Activated CD4-positive, alpha-beta memory T cell treated with anti-CD3 and anti-CD28 coated beads, Interleukin-2, amount 10 ng/mL, durations not matched to agents 7 days and 5 days (primary cell): Measurements from ENCODE around the gene RPS6KB2. TPM values are rescaled to one million over a fixed set of nuclear protein-coding genes. Genes with fewer than 3 reads are reported as not detected.
"Not testable (repeated sequence)": the region's sequence is repeated elsewhere in the genome, so short reads cannot be mapped to it uniquely, and the experiment has no call there.

ENCODE experiments used
- CTCF ChIA-PET: fragments of 350-600 bp; sonication (Branson Sonifier 250); formaldehyde crosslinking; loops from one replicate; lab custom pipeline; 2021; ENCODE audit warnings: antibody characterized with exemption, inconsistent platforms; lab: Charles Lee
- POLR2A ChIA-PET: fragments of 350-600 bp; sonication (Branson Sonifier 250); formaldehyde crosslinking; loops from one replicate; lab custom pipeline; 2021; ENCODE audit warnings: antibody characterized with exemption; lab: Charles Lee
- DNase-seq: peaks from one replicate; pipeline ENCODE4 v3.0.0-alpha.2; 2020
- H3K27ac Mint-ChIP-seq: one replicate; pipeline ENCODE4 v1.8.0; 2021; ENCODE audit warnings: mild to moderate bottlenecking, mixed read lengths
- H3K27me3 Mint-ChIP-seq: one replicate; pipeline ENCODE4 v1.8.0; 2021; ENCODE audit warnings: mixed read lengths
- H3K36me3 Mint-ChIP-seq: one replicate; pipeline ENCODE4 v1.8.0; 2021; ENCODE audit warnings: low read depth, mixed read lengths
- H3K4me1 Mint-ChIP-seq: one replicate; pipeline ENCODE4 v1.8.0; 2021; ENCODE audit warnings: mixed read lengths
- H3K4me3 Mint-ChIP-seq: one replicate; pipeline ENCODE4 v1.8.0; 2021; ENCODE audit warnings: mild to moderate bottlenecking, mixed read lengths
- H3K9me3 Mint-ChIP-seq: one replicate; pipeline ENCODE4 v1.8.0; 2021; ENCODE audit warnings: mixed read lengths
- total RNA-seq, 2 experiments: library from RNA; stranded (reverse); gene quantifications; one replicate each; pipeline ENCODE4 v1.2.3, GENCODE V29; 2021

Gene RPS6KB2
- total RNA-seq, 2 experiments from 2014 or later: 56.9 to 57.1 TPM

DNA sequence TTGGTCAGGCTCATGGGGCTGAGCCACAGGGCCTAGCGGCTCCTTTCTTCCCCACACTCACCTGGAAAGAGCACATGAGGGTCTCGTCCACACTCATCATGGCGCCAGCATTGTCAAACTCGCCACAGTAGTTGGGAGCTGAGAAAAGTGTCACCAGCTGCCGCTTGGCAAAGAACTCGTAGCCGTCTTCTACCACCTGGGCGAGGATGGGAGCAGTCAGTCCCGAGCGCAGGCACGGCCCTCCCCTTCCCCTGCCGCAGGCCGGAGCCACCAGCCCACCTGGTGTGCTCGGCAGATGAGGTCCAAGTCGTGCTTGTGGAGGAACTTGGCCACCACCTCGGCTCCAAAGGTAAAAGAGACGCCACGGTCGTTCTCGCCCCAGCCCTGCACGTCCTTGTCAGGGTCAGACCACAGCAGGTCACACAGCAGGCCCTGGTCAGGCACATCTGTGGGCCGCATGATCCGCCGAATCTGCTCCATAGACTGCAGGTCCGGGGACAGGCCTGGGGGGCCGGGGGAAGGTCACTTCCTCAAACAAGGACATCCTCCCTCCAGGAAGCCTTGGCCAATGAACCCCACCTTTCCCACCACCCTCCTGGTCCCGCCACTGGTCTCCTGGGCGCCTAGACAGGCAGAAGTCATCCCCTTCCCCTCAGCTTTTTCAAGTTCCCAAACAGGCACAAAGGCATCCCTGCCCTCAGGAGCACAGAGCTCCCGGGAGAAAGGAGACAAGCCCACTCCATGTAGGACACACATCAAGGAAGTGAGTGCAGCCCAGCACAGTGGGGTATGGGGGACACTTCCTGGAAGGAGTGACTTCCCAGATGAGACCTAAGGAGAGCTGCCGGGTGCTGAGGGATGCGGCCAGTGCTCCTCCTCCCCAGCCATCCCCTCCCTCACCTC lies 29.4 kb upstream of the RPS6KB2 start:
- ChIA-PET POLR2A (interaction anchor here (1.9 to 10.7 kb wide), 3 partner anchors 7 to 36 kb away, joined by 8 to 361 read pairs (median 97); partner anchors contain the start of genes PTPRCAP, RAD9A and RPS6KB2), CTCF (interaction anchor here (0.9 to 3.5 kb wide), 3 partner anchors 7 to 47 kb away, joined by 3 to 24 read pairs (median 4); partner anchors contain the start of gene RAD9A)
- no peak for DNase-seq
- Mint-ChIP-seq H3K27me3 (no peaks in the 10 kb centered on the region), H3K27ac (peak overlapping the region; percentile 53), H3K36me3 (peaks cover 53% of the 10 kb centered on the region), H3K9me3 (no peaks in the 10 kb centered on the region), H3K4me3 (peak overlapping the region; percentile 37), H3K4me1 (peaks cover 67% of the 10 kb centered on the region)

DNA sequence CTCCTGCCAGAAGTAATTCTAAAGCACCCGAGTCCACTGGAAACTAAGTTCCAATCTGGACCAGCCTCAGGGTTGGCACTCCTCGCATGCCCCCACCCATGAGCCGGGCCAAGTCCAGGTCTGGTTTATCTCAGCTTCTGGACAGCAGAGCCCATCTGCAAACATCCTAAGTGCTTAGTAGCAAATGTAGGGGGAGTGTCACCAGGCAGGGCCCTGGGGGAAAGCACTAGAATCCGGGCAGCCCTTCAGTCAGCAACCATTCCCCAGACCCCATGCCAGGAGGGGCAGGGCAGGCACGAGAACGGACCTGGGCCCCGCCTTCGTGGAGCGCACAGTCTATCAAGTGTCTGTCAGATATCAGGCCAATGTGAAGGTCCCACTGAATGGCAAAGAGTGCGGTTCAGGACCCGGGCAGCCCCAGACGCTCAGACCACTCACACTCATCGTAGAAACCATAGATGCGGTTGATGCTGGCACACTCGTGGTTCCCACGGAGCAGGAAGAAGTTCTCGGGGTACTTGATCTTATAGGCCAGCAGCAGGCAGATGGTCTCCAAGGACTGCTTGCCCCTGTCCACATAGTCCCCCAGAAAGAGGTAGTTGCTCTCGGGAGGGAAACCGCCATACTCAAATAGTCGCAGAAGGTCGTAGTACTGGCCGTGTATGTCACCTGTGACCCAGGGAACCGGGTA lies 27.9 kb upstream of the RPS6KB2 start:
- Mint-ChIP-seq H3K27me3 (no peaks in the 10 kb centered on the region), H3K36me3 (peaks cover 59% of the 10 kb centered on the region), H3K4me3 (peak overlapping the region; percentile 87), H3K27ac (peak overlapping the region; percentile 77), H3K9me3 (no peaks in the 10 kb centered on the region), H3K4me1 (peaks cover 66% of the 10 kb centered on the region)
- ChIA-PET CTCF (interaction anchor here (0.9 to 6.4 kb wide), 10 partner anchors 8 to 123 kb away, joined by 4 to 67 read pairs (median 12); partner anchors contain the start of genes PITPNM1, POLD4, PTPRCAP and RAD9A), POLR2A (interaction anchor here (0.6 to 10.7 kb wide), 18 partner anchors 9 to 214 kb away, joined by 3 to 361 read pairs (median 10); partner anchors contain the start of genes AIP, CARNS1, CDK2AP2 and POLD4)
- no peak for DNase-seq

DNA sequence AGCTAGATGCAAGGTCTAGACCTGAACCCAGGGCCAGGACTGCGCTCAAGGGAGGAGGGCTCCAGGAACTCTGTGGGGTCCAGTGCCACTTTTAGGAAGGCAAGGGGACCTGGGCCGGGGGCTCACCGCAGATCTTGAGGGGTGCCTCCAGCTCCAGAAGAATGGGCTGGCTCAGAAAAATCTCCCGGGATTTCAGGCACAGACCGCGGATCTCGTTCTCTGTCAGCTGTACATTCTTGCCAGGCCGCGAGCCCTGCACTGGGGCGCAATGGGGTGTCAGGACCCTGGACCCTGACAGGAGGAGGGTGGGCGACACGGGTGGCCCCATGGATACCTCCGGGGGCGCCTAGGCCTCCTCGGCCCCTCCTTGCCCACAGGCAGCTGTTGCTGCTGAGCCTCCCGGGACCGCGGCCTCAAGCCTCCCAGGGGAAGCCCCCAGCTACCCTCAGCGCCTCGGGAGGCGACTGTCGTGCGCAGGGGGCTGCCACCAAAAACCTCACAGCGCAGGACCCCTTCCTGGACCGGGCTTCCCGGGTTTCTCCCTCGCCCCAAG lies 27.3 kb upstream of the RPS6KB2 start:
- no peaks in the 10 kb centered on the region for H3K9me3 Mint-ChIP-seq
- H3K4me1 Mint-ChIP-seq: peaks cover 68% of the 10 kb centered on the region
- peaks cover 63% of the 10 kb centered on the region for H3K36me3 Mint-ChIP-seq
- ChIA-PET POLR2A (interaction anchor here (0.6 to 10.7 kb wide), 26 partner anchors 8 to 229 kb away, joined by 3 to 361 read pairs (median 6); partner anchors contain the start of genes AIP, CARNS1, CDK2AP2 and NUDT8), CTCF (interaction anchor here (0.8 to 6.4 kb wide), 26 partner anchors 9 to 161 kb away, joined by 3 to 67 read pairs (median 8); partner anchors contain the start of genes CLCF1, PITPNM1, POLD4 and PTPRCAP)
- no peaks in the 10 kb centered on the region for H3K27me3 Mint-ChIP-seq
- peak overlapping the region; percentile 87 for H3K4me3 Mint-ChIP-seq
- no peak for DNase-seq
- peak overlapping the region; percentile 77 for H3K27ac Mint-ChIP-seq

DNA sequence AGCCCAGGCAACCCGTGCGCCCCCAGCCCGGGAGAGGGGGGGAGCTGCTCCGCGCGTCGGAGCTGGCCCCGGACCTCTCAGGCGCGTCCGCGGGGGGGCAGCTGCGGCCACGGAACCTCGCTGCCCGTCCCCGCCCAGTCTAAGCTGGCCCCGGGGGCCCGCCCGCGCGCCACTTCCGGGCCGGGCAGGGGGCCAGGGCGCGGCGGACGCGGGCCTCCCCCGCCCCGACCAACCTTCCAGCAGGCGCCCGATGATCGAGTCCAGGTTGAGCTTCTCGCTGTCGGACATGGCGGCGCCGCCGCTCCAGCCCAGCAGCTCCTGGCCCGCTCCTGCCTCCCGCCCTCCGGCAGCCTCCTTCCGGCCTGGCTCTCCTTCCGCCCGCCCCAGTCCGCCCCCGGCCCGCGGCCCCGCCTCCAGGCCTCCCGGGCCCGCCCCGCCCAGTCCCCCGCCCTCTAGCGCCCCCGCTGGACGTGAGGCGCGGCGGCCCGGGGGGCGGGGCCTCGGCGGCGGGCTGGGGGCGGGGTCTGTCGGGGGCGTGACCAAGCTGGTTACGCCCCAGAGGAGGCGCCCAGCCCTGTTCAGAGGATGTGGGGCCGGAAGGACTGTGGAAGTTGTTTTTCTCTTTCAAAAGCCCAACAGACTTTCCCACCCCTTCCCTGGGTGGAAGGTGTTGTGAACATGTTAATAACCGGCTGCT lies 26.7 kb upstream of the RPS6KB2 start, which contains the start of gene PPP1CA:
Gene PPP1CA, minus strand, starts transcription at position 364 of the 697 bp plus-strand sequence. Its CDS starts 76 bp downstream, at position 288.
- Mint-ChIP-seq H3K9me3 (no peaks in the 10 kb centered on the region), H3K27ac (peak within 1 kb of the TSS; percentile 99), H3K4me3 (peak within 1 kb of the TSS; percentile 87), H3K27me3 (no peaks in the 10 kb centered on the region), H3K36me3 (peaks cover 64% of the 10 kb centered on the region), H3K4me1 (peaks cover 68% of the 10 kb centered on the region)
- peak; percentile 93 for DNase-seq
- POLR2A ChIA-PET: interaction anchor here (0.9 to 10.7 kb wide), 25 partner anchors 10 to 229 kb away, joined by 3 to 361 read pairs (median 7); partner anchors contain the start of genes AIP, CARNS1, CDK2AP2 and NUDT8
- CTCF ChIA-PET: interaction anchor here (0.6 to 6.4 kb wide), 32 partner anchors 10 to 228 kb away, joined by 3 to 67 read pairs (median 5); partner anchors contain the start of genes AIP, CLCF1, NUDT8 and PITPNM1

DNA sequence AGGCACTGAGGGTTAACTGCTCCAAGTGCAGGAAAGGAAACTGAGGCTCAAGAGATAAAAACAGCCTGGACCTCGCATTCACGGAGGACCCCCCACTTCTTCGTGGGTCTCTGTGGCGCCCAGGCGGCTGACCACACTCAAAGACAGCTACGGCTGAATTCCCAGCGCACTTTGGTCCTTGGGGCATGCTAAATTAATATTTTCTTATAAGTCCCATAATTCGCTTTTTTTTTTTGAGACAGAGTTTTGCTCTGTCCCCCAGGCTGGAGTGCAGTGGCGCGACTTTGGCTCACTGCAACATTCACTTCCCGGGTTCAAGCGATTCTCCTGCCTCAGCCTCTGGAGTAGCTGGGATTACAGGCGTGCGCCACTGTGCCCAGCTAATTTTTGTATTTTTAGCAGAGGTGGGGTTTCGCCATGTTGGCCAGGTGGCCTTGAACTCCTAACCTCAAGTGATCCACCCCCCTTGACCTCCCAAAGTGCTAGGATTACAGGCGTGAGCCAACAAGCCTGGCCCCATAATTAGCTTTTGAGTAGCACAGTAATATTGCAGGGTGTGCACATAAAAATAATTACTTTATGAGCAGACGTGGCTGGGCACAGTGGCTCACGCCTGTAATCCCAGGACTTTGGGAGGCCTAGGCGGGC lies 26.0 kb upstream of the RPS6KB2 start:
- H3K27ac Mint-ChIP-seq: peak overlapping the region; percentile 99
- H3K9me3 Mint-ChIP-seq, H3K27me3 Mint-ChIP-seq, DNase-seq: not testable (repeated sequence)
- H3K36me3 Mint-ChIP-seq: peaks cover 64% of the 10 kb centered on the region
- ChIA-PET POLR2A (interaction anchor here (0.9 to 10.7 kb wide), 20 partner anchors 11 to 1979 kb away, joined by 3 to 361 read pairs (median 10); partner anchors contain the start of genes AIP, CARNS1, CDK2AP2 and NEAT1), CTCF (interaction anchor here (0.6 to 6.4 kb wide), 32 partner anchors 10 to 227 kb away, joined by 3 to 67 read pairs (median 6); partner anchors contain the start of genes AIP, NUDT8, PITPNM1 and POLD4)
- peaks cover 69% of the 10 kb centered on the region for H3K4me1 Mint-ChIP-seq
- H3K4me3 Mint-ChIP-seq: peak overlapping the region; percentile 87

DNA sequence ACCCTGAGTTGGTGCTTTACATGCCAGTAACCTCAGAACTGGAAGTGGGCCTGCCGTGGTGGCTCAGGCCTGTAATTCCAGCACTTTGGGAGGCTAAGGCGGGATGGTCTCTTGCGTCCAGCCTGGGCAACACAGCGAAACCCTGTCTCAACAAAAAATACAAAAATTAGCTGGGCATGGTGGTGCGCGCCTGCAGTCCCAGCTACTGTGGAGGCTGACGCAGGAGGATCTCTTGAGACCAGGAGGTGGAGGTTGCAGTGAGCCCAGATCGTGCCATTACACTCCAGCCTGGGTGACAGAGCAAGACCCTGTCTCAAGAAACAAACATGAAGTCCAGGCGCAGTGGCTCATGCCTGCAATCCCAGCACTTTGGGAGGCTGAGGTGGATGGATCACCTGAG lies 25.2 kb upstream of the RPS6KB2 start:
- peaks cover 64% of the 10 kb centered on the region for H3K36me3 Mint-ChIP-seq
- ChIA-PET POLR2A (interaction anchor here (0.9 to 10.7 kb wide), 14 partner anchors 11 to 1980 kb away, joined by 3 to 361 read pairs (median 10); partner anchors contain the start of genes AIP, CARNS1, NEAT1 and PITPNM1), CTCF (interaction anchor here (0.8 to 6.4 kb wide), 13 partner anchors 10 to 141 kb away, joined by 3 to 67 read pairs (median 5); partner anchors contain the start of genes PTPRCAP, RAD9A and RPS6KB2)
- peaks cover 69% of the 10 kb centered on the region for H3K4me1 Mint-ChIP-seq
- not testable (repeated sequence) for DNase-seq, H3K9me3 Mint-ChIP-seq, H3K27me3 Mint-ChIP-seq
- peak overlapping the region; percentile 99 for H3K27ac Mint-ChIP-seq
- H3K4me3 Mint-ChIP-seq: peak overlapping the region; percentile 85

DNA sequence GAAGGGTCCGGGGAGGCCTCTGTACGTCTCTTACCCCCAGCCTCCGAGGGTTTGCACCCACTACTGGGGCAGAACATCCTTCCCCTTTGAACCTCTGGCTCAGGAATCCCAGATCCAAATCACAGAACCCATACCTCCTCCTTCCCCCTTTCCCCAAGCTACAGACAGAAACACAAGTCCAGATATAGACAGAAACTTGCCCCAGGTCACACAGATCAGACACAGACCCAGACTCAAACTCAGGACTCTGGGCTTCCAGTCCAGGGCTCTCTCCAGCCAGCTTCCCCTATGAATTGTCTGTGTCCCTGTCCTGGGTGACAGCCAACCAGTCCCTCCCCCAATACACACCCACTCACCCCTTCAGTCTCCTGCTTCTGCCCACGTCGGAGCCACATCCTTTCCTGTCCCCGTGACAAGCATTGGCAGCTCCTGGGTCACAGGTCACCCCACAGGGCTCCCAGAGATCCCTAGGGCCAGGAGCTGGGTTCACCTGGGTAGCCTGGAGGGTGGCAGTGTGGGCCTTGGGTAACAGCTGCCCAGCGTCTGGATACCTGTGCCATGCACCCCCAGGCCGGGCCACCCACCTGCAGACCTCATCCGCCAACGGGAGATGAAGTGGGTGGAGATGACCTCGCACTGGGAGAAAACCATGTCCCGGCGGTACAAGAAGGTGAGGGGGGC lies 23.6 kb upstream of the RPS6KB2 start:
- ChIA-PET POLR2A (interaction anchor here (0.9 to 10.7 kb wide), 15 partner anchors 8 to 164 kb away, joined by 3 to 361 read pairs (median 9); partner anchors contain the start of genes AIP, CARNS1, PITPNM1 and POLD4), CTCF (interaction anchor here (0.6 to 6.4 kb wide), 10 partner anchors 9 to 134 kb away, joined by 3 to 67 read pairs (median 4); partner anchors contain the start of genes AIP, PITPNM1, PTPRCAP and RAD9A)
- H3K36me3 Mint-ChIP-seq: peaks cover 65% of the 10 kb centered on the region
- no peaks in the 10 kb centered on the region for H3K27me3 Mint-ChIP-seq
- H3K27ac Mint-ChIP-seq: peak overlapping the region; percentile 99
- peaks cover 69% of the 10 kb centered on the region for H3K4me1 Mint-ChIP-seq
- no peaks in the 10 kb centered on the region for H3K9me3 Mint-ChIP-seq
- peak overlapping the region; percentile 85 for H3K4me3 Mint-ChIP-seq
- peak; percentile 75 for DNase-seq

DNA sequence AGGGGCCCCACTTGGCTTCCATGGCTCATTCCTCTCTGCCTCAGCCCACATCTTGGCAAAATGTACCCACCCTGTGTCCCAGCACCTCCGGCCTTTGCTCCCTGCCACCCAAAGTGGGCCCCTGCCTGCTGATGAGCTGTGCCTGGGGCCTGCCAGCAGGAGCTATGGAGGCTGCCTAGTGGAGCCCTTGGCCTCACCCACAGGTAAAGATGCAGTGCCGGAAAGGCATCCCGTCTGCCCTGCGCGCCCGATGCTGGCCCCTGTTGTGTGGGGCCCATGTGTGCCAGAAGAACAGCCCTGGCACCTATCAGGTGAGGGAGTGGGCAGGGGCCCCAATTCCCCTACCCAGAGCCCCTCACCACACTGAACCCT lies 23.1 kb upstream of the RPS6KB2 start:
- Mint-ChIP-seq H3K4me1 (peaks cover 70% of the 10 kb centered on the region), H3K27ac (peak overlapping the region; percentile 99), H3K4me3 (peak overlapping the region; percentile 85), H3K36me3 (peaks cover 67% of the 10 kb centered on the region), H3K27me3 (no peaks in the 10 kb centered on the region), H3K9me3 (no peaks in the 10 kb centered on the region)
- DNase-seq: no peak
- POLR2A ChIA-PET: interaction anchor here (0.9 to 10.7 kb wide), 14 partner anchors 9 to 165 kb away, joined by 3 to 361 read pairs (median 10); partner anchors contain the start of genes AIP, CARNS1, PITPNM1 and POLD4
- CTCF ChIA-PET: interaction anchor here (1.2 to 6.4 kb wide), 4 partner anchors 33 to 100 kb away, joined by 4 to 67 read pairs (median 4); partner anchors contain the start of genes AIP, PITPNM1 and PTPRCAP

DNA sequence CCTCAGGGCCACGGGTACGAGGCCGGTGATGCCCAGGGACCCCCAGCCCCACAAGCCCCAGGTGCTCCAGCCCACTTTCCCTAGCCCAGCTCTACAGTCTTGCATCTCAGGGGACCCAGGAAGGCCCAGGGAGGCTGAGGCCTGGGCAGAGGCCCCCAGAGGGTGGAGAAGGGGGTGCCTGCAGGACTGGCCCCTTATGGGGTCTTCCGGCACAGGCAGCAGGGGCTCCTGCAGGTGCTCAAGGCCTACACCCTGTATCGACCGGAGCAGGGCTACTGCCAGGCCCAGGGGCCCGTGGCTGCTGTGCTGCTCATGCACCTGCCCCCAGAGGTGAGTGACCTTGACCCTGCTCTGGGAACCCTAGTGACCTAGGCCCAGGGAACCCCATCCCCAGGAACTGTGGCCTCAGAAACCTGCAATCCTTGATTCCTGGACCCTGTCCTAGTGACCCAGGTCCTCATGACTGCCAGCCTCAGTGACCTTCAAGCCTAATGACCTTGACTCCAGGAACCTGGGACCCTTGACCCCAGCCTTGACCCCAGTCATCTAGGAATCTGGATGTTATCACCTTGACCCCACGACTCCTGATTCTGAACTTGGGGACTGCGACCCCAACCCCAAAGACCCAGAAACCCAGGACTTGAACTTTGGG lies 22.5 kb upstream of the RPS6KB2 start:
- Mint-ChIP-seq H3K27me3 (no peaks in the 10 kb centered on the region), H3K27ac (peak overlapping the region; percentile 99), H3K4me1 (peaks cover 71% of the 10 kb centered on the region), H3K4me3 (peak overlapping the region; percentile 85), H3K9me3 (no peaks in the 10 kb centered on the region), H3K36me3 (peaks cover 67% of the 10 kb centered on the region)
- ChIA-PET CTCF (interaction anchor here (1.2 to 6.4 kb wide), 2 partner anchors 32 to 100 kb away, joined by 4 to 67 read pairs; partner anchors contain the start of genes PITPNM1 and PTPRCAP), POLR2A (interaction anchor here (1.0 to 10.7 kb wide), 10 partner anchors 10 to 165 kb away, joined by 3 to 361 read pairs (median 50); partner anchors contain the start of genes AIP, CARNS1, PITPNM1 and POLD4)
- DNase-seq: no peak
